SKM-1 (cell line): ENCODE results near the gene PLXNA3.

Source experiments
- DNase-seq: peaks from one replicate; lab custom pipeline; 2025; ENCODE audit not compliant: unreplicated experiment; lab: John Stamatoyannopoulos, UW

The PLXNA3 gene

GRCh38 chrX:154434394-154435168 lies 23.5 kb upstream of the PLXNA3 start:
- no peak for DNase-seq

GRCh38 chrX:154435171-154435733 lies 22.8 kb upstream of the PLXNA3 start:
- no peak for DNase-seq

- DNase-seq, result no peak
Measured at GRCh38 chrX:154436374-154436982, 21.6 kb upstream of the PLXNA3 start.

GRCh38 chrX:154436983-154437752 lies 20.9 kb upstream of the PLXNA3 start, which contains the start of gene GDI1:
TSS of gene GDI1 (plus strand) at chrX:154437154. CDS start at chrX:154437255, 101 bp downstream.
- no peak for DNase-seq

GRCh38 chrX:154437971-154438893 lies 19.8 kb upstream of the PLXNA3 start:
- DNase-seq, result no peak

- DNase-seq, result no peak
Measured at GRCh38 chrX:154439841-154440240, 18.2 kb upstream of the PLXNA3 start.

- no peak for DNase-seq
Measured at GRCh38 chrX:154440623-154441357, 17.3 kb upstream of the PLXNA3 start.

GRCh38 chrX:154441564-154441963 lies 16.5 kb upstream of the PLXNA3 start:
- no peak for DNase-seq

GRCh38 chrX:154441984-154442707 lies 15.9 kb upstream of the PLXNA3 start:
- no peak for DNase-seq

GRCh38 chrX:154443479-154443910 lies 14.6 kb upstream of the PLXNA3 start:
- no peak for DNase-seq

GRCh38 chrX:154443992-154444754 lies 13.9 kb upstream of the PLXNA3 start, which contains the start of gene FAM50A:
TSS of gene FAM50A (plus strand) at chrX:154444141. CDS start at chrX:154444236, 95 bp downstream.
- DNase-seq, result no peak

GRCh38 chrX:154444755-154445246 lies 13.3 kb upstream of the PLXNA3 start:
- DNase-seq, result no peak

GRCh38 chrX:154445776-154446175 lies 12.3 kb upstream of the PLXNA3 start:
- no peak for DNase-seq

GRCh38 chrX:154446430-154446829 lies 11.7 kb upstream of the PLXNA3 start:
- DNase-seq, result no peak

GRCh38 chrX:154448484-154448883 lies 9.6 kb upstream of the PLXNA3 start:
- no peak for DNase-seq

- DNase-seq, result no peak
Measured at GRCh38 chrX:154449618-154450017, 8.5 kb upstream of the PLXNA3 start.

GRCh38 chrX:154450312-154450711 lies 7.8 kb upstream of the PLXNA3 start:
- DNase-seq, result no peak

GRCh38 chrX:154452823-154453222 lies 5.3 kb upstream of the PLXNA3 start:
- no peak for DNase-seq
